Stomach (tissue), 9 donors: ENCODE results near the gene DRD2. TPM values are rescaled to one million over a fixed set of nuclear protein-coding genes. Genes with fewer than 3 reads are reported as not detected.

Source experiments
- DNase-seq, 2 donors: peaks; one replicate each; pipeline versions ENCODE4 v3.0.0 to v3.0.0-alpha.2; 2013 to 2019
- H3K27ac ChIP-seq, 5 donors: fragments of 200-600 bp in 4 of 5; sonication (generic) in 4 of 5; one replicate each; pipeline ENCODE4 v1.5.1; 2013 to 2019; ENCODE audit warnings: mild to moderate bottlenecking in 1 of 5, moderate library complexity in 1 of 5
- H3K27me3 ChIP-seq, 3 donors: fragments of 200-600 bp; sonication (generic); one replicate each; pipeline ENCODE4 v1.5.1; 2017 to 2019; ENCODE audit warnings: mixed run types in 1 of 3
- H3K36me3 ChIP-seq, 4 donors: fragments of 200-600 bp; sonication (generic); 1 replicate in 3 of 4; 2 replicates in 1 of 4; pipeline ENCODE4 v1.5.1; 2016 to 2019
- H3K4me1 ChIP-seq, 4 donors: fragments of 200-600 bp; sonication (generic); one replicate each; pipeline ENCODE4 v1.5.1; 2016 to 2019
- H3K4me3 ChIP-seq, 4 donors: fragments of 200-600 bp; sonication (generic) in 3 of 4; one replicate each; pipeline ENCODE4 v1.5.1; 2016 to 2019; ENCODE audit warnings: mild to moderate bottlenecking in 1 of 4
- H3K9me3 ChIP-seq, 4 donors: fragments of 200-600 bp; sonication (generic); one replicate each; pipeline ENCODE4 v1.5.1; 2016 to 2019
- EP300 ChIP-seq: sonication (generic); formaldehyde crosslinking; IDR thresholded peaks from one replicate; pipeline ENCODE4 v1.6.1; 2017; ENCODE audit warnings: antibody characterized with exemption
- POLR2A ChIP-seq, 4 donors: fragments of 450-650 bp; IDR thresholded peaks; one replicate each; pipeline ENCODE4 v1.6.1; 2016; ENCODE audit warnings: antibody characterized with exemption in 4 of 4, control low read depth in 2 of 4, mild to moderate bottlenecking in 1 of 4, moderate library complexity in 1 of 4
- POLR2AphosphoS5 ChIP-seq, 3 donors: sonication (generic); formaldehyde crosslinking; IDR thresholded peaks; one replicate each; pipeline ENCODE4 v1.6.1; 2016; ENCODE audit warnings: antibody characterized with exemption in 3 of 3
- WGBS, 5 donors: extraction: QIAGEN DNeasy Blood & Tissue Kit in 3 of 5; methylation state at CpG; one replicate each; pipeline versions ENCODE4 v1.1.5 to v1.1.7; 2013 to 2018; 5-methylcytosine and 5-hydroxymethylcytosine counted together
- intact Hi-C: fragments of 100-400 bp; cut with DNase I; formaldehyde crosslinking; loops from one replicate; pipeline ENCODE4 v1.15.1; 2023; ENCODE audit warnings: low total_unique reads
- polyA plus RNA-seq, 3 donors: library from polyadenylated mRNA; stranded (reverse); fragments of 200-250 nt; gene quantifications; one replicate each; pipeline ENCODE4 v1.2.3, GENCODE V29; 2013
- total RNA-seq, 5 donors: library from RNA; depleted of rRNA; stranded (reverse); fragments of >200 nt; gene quantifications; one replicate each; pipeline versions ENCODE4 v1.1.0 to v1.2.3, GENCODE V29; 2014 to 2016
- TF ChIP-seq, protein P1 (sequence below), 7 experiments: fragments of 450-650 bp in 4 of 7; fragments of 200-600 bp in 3 of 7; sonication (generic) in 3 of 7; IDR thresholded peaks; one replicate each; pipeline ENCODE4 v1.5.1; 2016 to 2019; ENCODE audit warnings: antibody characterized with exemption in 7 of 7, control low read depth in 2 of 7, mild to moderate bottlenecking in 1 of 7
- donor health status: healthy with polysubstance abuse.
- donor health status: Bipolar disorder and iron deficiency.
- donor health status: healthy.

DRD2 gene
- total and polyA plus RNA-seq, 8 donors = 0.03 TPM; not detected in 7

DNA sequence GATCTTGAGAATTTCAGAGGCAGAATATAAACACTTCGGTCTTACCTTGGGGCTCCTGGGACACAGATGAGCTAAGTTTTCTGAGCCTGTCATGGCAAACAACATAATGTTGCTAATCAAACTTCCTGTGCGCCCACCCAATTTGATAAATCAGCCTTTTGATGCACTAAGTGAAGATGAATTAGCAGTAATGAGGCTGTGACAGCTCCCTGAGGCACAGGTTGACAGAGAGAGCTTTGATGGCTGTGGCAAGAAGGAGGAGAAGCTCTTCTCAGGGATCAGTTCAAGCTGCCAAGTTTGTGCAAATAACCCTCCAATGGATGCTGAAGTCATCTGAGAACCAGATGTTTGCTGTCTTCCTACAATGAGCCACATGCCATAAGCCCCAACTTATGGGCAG lies 34.4 kb downstream of the DRD2 start:
- Histone ChIP-seq H3K4me3 (no peak overlapping the region), H3K9me3 (no peaks in the 10 kb centered on the region), H3K36me3 (no peaks in the 10 kb centered on the region), H3K27me3 (peaks cover 0 to 29% (median under 1%) of the 10 kb centered on the region in 3 donors), H3K4me1 (peaks cover 0 to under 1% (median 0%) of the 10 kb centered on the region in 4 donors), H3K27ac (no peak overlapping the region)
- WGBS, 5 donors = 64 to 91% (median 83%) methylated on average over 2 of the region's 2 CpGs
- no peak for DNase-seq
- TF ChIP-seq, protein P1, sequence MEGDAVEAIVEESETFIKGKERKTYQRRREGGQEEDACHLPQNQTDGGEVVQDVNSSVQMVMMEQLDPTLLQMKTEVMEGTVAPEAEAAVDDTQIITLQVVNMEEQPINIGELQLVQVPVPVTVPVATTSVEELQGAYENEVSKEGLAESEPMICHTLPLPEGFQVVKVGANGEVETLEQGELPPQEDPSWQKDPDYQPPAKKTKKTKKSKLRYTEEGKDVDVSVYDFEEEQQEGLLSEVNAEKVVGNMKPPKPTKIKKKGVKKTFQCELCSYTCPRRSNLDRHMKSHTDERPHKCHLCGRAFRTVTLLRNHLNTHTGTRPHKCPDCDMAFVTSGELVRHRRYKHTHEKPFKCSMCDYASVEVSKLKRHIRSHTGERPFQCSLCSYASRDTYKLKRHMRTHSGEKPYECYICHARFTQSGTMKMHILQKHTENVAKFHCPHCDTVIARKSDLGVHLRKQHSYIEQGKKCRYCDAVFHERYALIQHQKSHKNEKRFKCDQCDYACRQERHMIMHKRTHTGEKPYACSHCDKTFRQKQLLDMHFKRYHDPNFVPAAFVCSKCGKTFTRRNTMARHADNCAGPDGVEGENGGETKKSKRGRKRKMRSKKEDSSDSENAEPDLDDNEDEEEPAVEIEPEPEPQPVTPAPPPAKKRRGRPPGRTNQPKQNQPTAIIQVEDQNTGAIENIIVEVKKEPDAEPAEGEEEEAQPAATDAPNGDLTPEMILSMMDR (IDR thresholded peaks at IDR 0.05) = no peak
- TF ChIP-seq POLR2A (IDR thresholded peaks at IDR 0.05) (no peak), EP300 (no peak), POLR2AphosphoS5 (IDR thresholded peaks at IDR 0.05) (no peak)
- intact Hi-C loops = no loop called here

DNA sequence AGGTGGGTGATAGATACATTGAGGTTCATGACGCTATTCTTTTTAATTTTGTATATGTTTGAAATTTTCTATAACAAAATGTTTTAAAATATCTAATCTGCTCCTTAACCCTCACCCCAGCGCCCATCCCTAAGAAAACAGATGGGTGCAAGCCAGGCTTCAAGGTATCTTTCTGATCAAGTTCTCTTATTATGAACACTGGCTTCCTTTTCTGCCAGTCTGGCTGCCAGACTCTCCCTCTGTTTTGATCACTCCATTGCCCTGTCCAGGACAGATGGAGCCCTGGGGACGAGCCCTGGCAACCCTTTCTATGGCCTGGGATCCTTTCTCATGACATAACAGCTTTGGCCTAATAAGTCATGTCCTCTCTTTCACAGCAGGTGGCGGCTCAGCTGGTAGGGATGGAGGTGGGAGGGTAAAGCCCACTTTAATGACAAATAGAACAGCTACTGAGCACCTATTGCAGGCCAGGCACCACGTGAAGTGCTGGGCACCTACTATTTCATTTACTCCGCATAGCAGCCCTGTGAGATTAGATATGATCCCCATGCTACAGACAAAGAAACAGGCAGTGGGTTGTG lies 38.4 kb downstream of the DRD2 start:
- no peak overlapping the region for H3K27ac ChIP-seq
- H3K4me3 ChIP-seq = no peak overlapping the region
- peaks cover 0 to 9% (median 0%) of the 10 kb centered on the region in 3 donors for H3K27me3 ChIP-seq
- no peaks in the 10 kb centered on the region for H3K36me3 ChIP-seq
- H3K4me1 ChIP-seq = no peaks in the 10 kb centered on the region
- no peak for DNase-seq
- WGBS, 5 donors = 59 to 67% (median 61%) methylated on average over 6 of the region's 6 CpGs
- TF ChIP-seq POLR2AphosphoS5 (IDR thresholded peaks at IDR 0.05) (no peak), EP300 (no peak), POLR2A (IDR thresholded peaks at IDR 0.05) (no peak)
- TF ChIP-seq, protein P1 (IDR thresholded peaks at IDR 0.05) = no peak
- intact Hi-C loops = no loop called here
- H3K9me3 ChIP-seq = no peaks in the 10 kb centered on the region

DNA sequence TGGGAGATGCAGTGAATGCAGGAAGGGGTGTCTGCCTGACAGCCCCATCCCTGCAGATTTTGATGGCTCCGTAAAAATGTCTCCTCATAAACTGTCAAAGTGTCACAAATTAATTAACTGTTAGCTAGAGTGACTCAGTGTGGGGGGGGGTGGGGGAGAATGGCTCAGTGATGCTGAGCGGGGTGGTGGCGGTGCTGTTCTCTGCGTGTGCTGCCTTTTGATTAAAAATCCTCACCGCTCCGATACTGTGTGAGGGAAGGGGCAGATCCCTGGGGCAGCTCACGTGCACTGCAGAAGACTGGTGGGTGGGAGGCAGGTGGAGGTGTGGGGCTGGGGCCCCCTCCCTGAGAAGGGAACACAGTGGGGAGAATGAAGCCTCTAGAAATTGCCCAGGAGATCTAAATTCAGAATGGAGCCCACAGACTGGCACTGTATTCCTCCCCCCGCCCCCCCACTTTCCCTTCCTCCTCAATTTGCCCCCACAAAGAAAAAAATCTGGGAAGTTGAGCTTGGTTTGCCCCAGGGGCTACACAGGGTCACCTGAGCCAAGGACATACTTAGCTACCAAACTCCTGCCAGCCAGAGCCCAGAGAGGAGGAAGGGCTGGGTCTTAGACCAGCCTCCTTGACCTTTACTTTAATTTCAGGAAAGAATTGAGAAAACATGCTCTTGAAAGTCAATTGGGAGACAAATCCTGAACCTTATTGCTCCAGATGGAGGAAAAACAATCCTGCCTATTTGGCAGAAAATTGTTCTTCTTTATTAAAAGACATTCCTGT lies 39.8 kb downstream of the DRD2 start:
- Histone ChIP-seq H3K27me3 (peaks cover 0 to 9% (median 0%) of the 10 kb centered on the region in 3 donors), H3K27ac (no peak overlapping the region), H3K4me3 (no peak overlapping the region), H3K36me3 (no peaks in the 10 kb centered on the region), H3K9me3 (no peaks in the 10 kb centered on the region), H3K4me1 (no peaks in the 10 kb centered on the region)
- intact Hi-C loops = no loop called here
- 83 to 88% (median 86%) methylated on average over 7 to 8 of the region's 8 CpGs for WGBS, 5 donors
- no peak for TF ChIP-seq POLR2A (IDR thresholded peaks at IDR 0.05)
- TF ChIP-seq, protein P1 (IDR thresholded peaks at IDR 0.05) = no peak
- TF ChIP-seq POLR2AphosphoS5 (IDR thresholded peaks at IDR 0.05) = no peak
- no peak for TF ChIP-seq EP300
- DNase-seq = no peak

DNA sequence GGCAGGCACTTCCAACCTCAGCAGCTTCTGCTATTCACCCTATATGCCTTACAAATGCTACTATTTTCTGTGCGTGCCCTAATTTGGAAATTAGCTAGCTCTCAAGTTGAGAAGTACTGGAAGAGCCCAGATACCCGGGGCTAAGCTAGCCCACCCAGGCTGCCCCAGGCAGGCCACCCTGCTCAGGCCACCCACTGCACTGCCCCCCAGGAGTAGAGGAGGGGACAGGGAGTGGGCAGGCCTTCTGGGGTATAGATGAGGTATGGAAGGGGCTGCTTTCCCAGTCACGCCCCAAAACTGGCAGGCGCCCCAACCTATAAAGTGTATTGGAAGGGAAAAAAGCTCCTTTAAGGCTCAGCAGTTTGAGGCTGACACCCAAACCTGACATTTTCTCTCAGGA lies 43.5 kb downstream of the DRD2 start:
- Histone ChIP-seq H3K4me1 (no peaks in the 10 kb centered on the region), H3K4me3 (no peak overlapping the region), H3K27me3 (no peaks in the 10 kb centered on the region), H3K27ac (no peak overlapping the region), H3K9me3 (no peaks in the 10 kb centered on the region), H3K36me3 (no peaks in the 10 kb centered on the region)
- TF ChIP-seq POLR2AphosphoS5 (IDR thresholded peaks at IDR 0.05) (no peak), POLR2A (IDR thresholded peaks at IDR 0.05) (no peak), EP300 (no peak)
- TF ChIP-seq, protein P1 (IDR thresholded peaks at IDR 0.05) = no peak
- no peak for DNase-seq
- 82 to 92% (median 89%) methylated on average over 4 of the region's 4 CpGs for WGBS, 5 donors
- intact Hi-C loops = no loop called here
